Testis (tissue), 5 donors: ENCODE results near the gene TFAP2D. TPM values are rescaled to one million over a fixed set of nuclear protein-coding genes. Genes with fewer than 3 reads are reported as not detected.

Source experiments
- DNase-seq: peaks from one replicate; pipeline ENCODE4 v3.0.0-alpha.2; 2019
- H3K27ac ChIP-seq, 2 donors: fragments of 200-600 bp; sonication (generic); one replicate each; pipeline ENCODE4 v1.5.1; 2019
- H3K27me3 ChIP-seq: fragments of 200-600 bp; sonication (generic); one replicate; pipeline ENCODE4 v1.5.1; 2019
- H3K36me3 ChIP-seq: fragments of 200-600 bp; sonication (generic); one replicate; pipeline ENCODE4 v1.5.1; 2017; ENCODE audit warnings: low read depth; ENCODE audit errors: missing control alignments
- H3K4me1 ChIP-seq: fragments of 200-600 bp; sonication (generic); one replicate; pipeline ENCODE4 v1.5.1; 2019
- H3K4me3 ChIP-seq, 2 donors: fragments of 200-600 bp; sonication (generic); one replicate each; pipeline ENCODE4 v1.5.1; 2017 to 2019
- H3K9me3 ChIP-seq: fragments of 200-600 bp; sonication (generic); one replicate; pipeline ENCODE4 v1.5.1; 2017
- POLR2A ChIP-seq: fragments of 450-650 bp; IDR thresholded peaks from one replicate; pipeline ENCODE4 v1.6.1; 2017; ENCODE audit warnings: antibody characterized with exemption, mild to moderate bottlenecking, moderate library complexity
- WGBS, 2 donors: methylation state at CpG; one replicate each; pipeline ENCODE4 v1.1.5; 2018; 5-methylcytosine and 5-hydroxymethylcytosine counted together
- intact Hi-C: fragments of 100-400 bp; cut with DNase I; formaldehyde crosslinking; loops from one replicate; pipeline ENCODE4 v1.15.1; 2023; ENCODE audit warnings: low total_unique reads
- long read RNA-seq, 2 donors: transcript quantifications; one replicate each; lab custom pipeline, GENCODE V29; 2026
- polyA plus RNA-seq: library from polyadenylated mRNA; stranded (reverse); fragments of 350-450 nt; fragmentation: Illumina TruSeq; extraction: RNeasy Lipid Tissue Mini Kit (QIAGEN cat#74804); gene quantifications from one replicate; pipeline ENCODE4 v1.2.3, GENCODE V29; 2014; ENCODE audit warnings: low read depth, low replicate concordance; ENCODE audit not compliant: insufficient read depth
- total RNA-seq, 2 donors: library from RNA; depleted of rRNA; stranded (reverse); fragments of >200 nt; gene quantifications; one replicate each; pipeline ENCODE4 v1.2.3, GENCODE V29; 2016
- TF ChIP-seq, protein P1 (sequence below), 3 experiments: fragments of 450-650 bp in 2 of 3; fragments of 200-600 bp in 1 of 3; sonication (generic) in 1 of 3; IDR thresholded peaks; one replicate each; pipeline ENCODE4 v1.5.1; 2016 to 2019; ENCODE audit warnings: antibody characterized with exemption in 3 of 3, mild to moderate bottlenecking in 2 of 3, moderate library complexity in 1 of 3

Gene TFAP2D
- total RNA-seq, result not detected
- polyA plus RNA-seq, result not detected
- long read RNA-seq, donor 1, result 0 reads
- long read RNA-seq, donor 2, result 0 reads

- TF ChIP-seq, protein P1, sequence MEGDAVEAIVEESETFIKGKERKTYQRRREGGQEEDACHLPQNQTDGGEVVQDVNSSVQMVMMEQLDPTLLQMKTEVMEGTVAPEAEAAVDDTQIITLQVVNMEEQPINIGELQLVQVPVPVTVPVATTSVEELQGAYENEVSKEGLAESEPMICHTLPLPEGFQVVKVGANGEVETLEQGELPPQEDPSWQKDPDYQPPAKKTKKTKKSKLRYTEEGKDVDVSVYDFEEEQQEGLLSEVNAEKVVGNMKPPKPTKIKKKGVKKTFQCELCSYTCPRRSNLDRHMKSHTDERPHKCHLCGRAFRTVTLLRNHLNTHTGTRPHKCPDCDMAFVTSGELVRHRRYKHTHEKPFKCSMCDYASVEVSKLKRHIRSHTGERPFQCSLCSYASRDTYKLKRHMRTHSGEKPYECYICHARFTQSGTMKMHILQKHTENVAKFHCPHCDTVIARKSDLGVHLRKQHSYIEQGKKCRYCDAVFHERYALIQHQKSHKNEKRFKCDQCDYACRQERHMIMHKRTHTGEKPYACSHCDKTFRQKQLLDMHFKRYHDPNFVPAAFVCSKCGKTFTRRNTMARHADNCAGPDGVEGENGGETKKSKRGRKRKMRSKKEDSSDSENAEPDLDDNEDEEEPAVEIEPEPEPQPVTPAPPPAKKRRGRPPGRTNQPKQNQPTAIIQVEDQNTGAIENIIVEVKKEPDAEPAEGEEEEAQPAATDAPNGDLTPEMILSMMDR (IDR thresholded peaks at IDR 0.05), result no peak
- no peak for TF ChIP-seq POLR2A
- H3K9me3 ChIP-seq, result no peaks in the 10 kb centered on the region
- no peaks in the 10 kb centered on the region for H3K27me3 ChIP-seq
- H3K36me3 ChIP-seq, result no peaks in the 10 kb centered on the region
- H3K4me3 ChIP-seq, result no peak within 1 kb of the TSS
- WGBS, 2 donors, result 19 to 26% methylated on average over 4 of the region's 4 CpGs
- intact Hi-C loops, result no loop called here
- DNase-seq, result no peak
- no peaks in the 10 kb centered on the region for H3K4me1 ChIP-seq
- H3K27ac ChIP-seq, result no peak within 1 kb of the TSS
These were observed at the start of gene TFAP2D for GRCh38 chr6:50713226-50713625. TFAP2D (plus strand) TSS chr6:50713526; CDS start chr6:50714056, 530 bp downstream.

DNA sequence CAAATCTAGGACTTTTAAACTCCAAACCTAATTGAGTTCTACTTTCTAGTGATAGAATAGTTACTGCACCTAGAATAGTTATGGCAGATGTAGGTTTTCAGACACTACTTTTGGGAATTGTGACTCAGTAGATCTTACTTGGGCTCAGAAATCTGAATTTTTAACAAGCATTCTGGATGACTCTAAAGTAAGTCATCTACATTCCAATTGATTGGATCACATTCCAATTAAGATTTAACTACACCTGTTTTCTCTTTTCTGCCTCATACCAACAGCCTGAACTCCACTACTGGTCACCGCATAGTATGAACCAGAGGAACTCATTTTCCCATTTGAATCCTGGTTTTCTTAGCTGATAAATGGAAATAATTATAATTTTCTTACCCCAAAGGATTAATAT lies 49.5 kb upstream of the TFAP2D start:
- no peak overlapping the region for H3K4me3 ChIP-seq
- H3K9me3 ChIP-seq, result no peaks in the 10 kb centered on the region
- H3K27me3 ChIP-seq, result no peaks in the 10 kb centered on the region
- H3K4me1 ChIP-seq, result no peaks in the 10 kb centered on the region
- intact Hi-C loops, result no loop called here
- no peak for DNase-seq
- H3K27ac ChIP-seq, result no peak overlapping the region
- no peaks in the 10 kb centered on the region for H3K36me3 ChIP-seq
- TF ChIP-seq, protein P1 (IDR thresholded peaks at IDR 0.05), result no peak
- TF ChIP-seq POLR2A, result no peak
- WGBS, 2 donors, result 87 to 90% methylated on average over 1 of the region's 1 CpG

DNA sequence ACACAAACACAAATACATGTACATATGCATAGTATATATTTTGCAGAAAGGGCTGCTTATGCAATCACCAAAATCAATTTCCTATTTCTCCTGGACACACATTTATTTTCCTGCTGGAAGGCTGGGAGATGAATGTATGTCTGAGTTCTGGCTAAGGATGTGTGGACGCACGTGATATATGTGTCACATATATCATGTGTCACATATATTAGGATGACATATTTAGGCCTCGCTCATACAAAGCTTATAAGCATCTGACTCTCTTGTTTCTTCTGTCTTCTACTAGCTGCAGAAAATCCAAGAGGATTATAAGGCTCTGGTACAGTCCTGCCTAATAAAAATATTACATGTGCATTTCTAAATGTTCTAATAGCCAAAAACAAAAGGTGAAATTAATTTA lies 47.2 kb upstream of the TFAP2D start:
- H3K9me3 ChIP-seq, result no peaks in the 10 kb centered on the region
- no peaks in the 10 kb centered on the region for H3K27me3 ChIP-seq
- intact Hi-C loops, result no loop called here
- WGBS, 2 donors, result 77 to 88% methylated on average over 3 of the region's 3 CpGs
- no peak for TF ChIP-seq POLR2A
- TF ChIP-seq, protein P1 (IDR thresholded peaks at IDR 0.05), result no peak
- H3K27ac ChIP-seq, result no peak overlapping the region
- no peaks in the 10 kb centered on the region for H3K4me1 ChIP-seq
- DNase-seq, result no peak
- H3K36me3 ChIP-seq, result no peaks in the 10 kb centered on the region
- no peak overlapping the region for H3K4me3 ChIP-seq

DNA sequence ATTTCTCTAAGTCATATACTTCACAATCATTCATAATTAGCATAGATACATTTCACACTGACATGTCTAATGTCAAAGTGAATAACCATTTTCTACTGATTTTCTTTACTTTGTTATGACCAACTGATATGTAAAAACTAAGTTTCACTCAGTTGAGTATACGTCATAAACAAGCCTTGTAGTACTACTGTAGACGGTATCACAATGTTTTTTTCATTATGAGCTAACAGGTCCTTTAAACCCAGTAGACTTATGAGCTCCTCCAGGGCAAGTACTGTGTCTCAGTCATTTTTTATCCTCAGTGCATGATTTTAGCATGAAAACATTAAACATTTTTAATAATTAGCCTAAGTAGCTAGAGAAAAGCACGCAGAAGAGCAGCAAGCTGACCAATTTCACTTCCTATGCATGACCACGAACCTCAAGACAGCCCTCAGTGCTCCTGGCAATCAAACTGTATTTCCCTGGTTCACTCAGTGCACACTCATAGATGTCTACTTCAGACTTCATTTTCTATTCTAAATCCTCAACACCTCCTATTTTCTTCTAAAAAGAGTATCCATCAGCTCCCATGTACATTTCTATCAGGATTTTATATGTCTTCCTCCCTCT lies 32.0 kb upstream of the TFAP2D start:
- TF ChIP-seq, protein P1 (IDR thresholded peaks at IDR 0.05), result no peak
- no peak for TF ChIP-seq POLR2A
- Histone ChIP-seq H3K4me1 (no peaks in the 10 kb centered on the region), H3K36me3 (no peaks in the 10 kb centered on the region), H3K27me3 (no peaks in the 10 kb centered on the region), H3K9me3 (no peaks in the 10 kb centered on the region), H3K4me3 (no peak overlapping the region), H3K27ac (no peak overlapping the region)
- DNase-seq, result no peak
- 76 to 80% methylated on average over 4 of the region's 4 CpGs for WGBS, 2 donors
- intact Hi-C loops, result no loop called here

GRCh38 chr6:50689210-50689609 lies 24.1 kb upstream of the TFAP2D start:
- H3K36me3 ChIP-seq, result no peaks in the 10 kb centered on the region
- no peak for DNase-seq
- no peaks in the 10 kb centered on the region for H3K27me3 ChIP-seq
- 87 to 92% methylated on average over 3 of the region's 3 CpGs for WGBS, 2 donors
- no peaks in the 10 kb centered on the region for H3K9me3 ChIP-seq
- no peaks in the 10 kb centered on the region for H3K4me1 ChIP-seq
- TF ChIP-seq, protein P1 (IDR thresholded peaks at IDR 0.05), result no peak
- no peak for TF ChIP-seq POLR2A
- no peak overlapping the region for H3K4me3 ChIP-seq
- intact Hi-C loops, result no loop called here
- no peak overlapping the region for H3K27ac ChIP-seq
